Right hindlimb (tissue), 1 donor: Measurements from ENCODE around the gene DOCK8.

Experiments used
- DNase-seq: peaks from one replicate; pipeline ENCODE4 v3.0.0-alpha.2; 2018

Gene DOCK8

GRCh38 chr9:436482-436881 is 221.8 kb downstream of the DOCK8 start:
- no peak for DNase-seq

- no peak for DNase-seq
Observed at GRCh38 chr9:437066-437465, 222.4 kb downstream of the DOCK8 start.

GRCh38 chr9:437574-438001 is 222.9 kb downstream of the DOCK8 start:
- DNase-seq = no peak

GRCh38 chr9:438066-438465 is 223.4 kb downstream of the DOCK8 start:
- DNase-seq = no peak

GRCh38 chr9:438961-439768 is 224.5 kb downstream of the DOCK8 start:
- DNase-seq = no peak

GRCh38 chr9:441126-441525 is 226.5 kb downstream of the DOCK8 start:
- DNase-seq = no peak

- no peak for DNase-seq
Observed at GRCh38 chr9:444528-444927, 229.9 kb downstream of the DOCK8 start.

- DNase-seq = peak; percentile 53
Observed at GRCh38 chr9:445033-445432, 230.4 kb downstream of the DOCK8 start.

- DNase-seq = no peak
Observed at GRCh38 chr9:446074-446699, 231.5 kb downstream of the DOCK8 start.

- DNase-seq = no peak
Observed at GRCh38 chr9:447230-448025, 232.8 kb downstream of the DOCK8 start.

GRCh38 chr9:450057-450456 is 235.4 kb downstream of the DOCK8 start:
- no peak for DNase-seq

- DNase-seq = no peak
Observed at GRCh38 chr9:450561-450960, 235.9 kb downstream of the DOCK8 start.

GRCh38 chr9:453832-454231 is 239.2 kb downstream of the DOCK8 start:
- no peak for DNase-seq

- DNase-seq = no peak
Observed at GRCh38 chr9:456365-456764, 241.7 kb downstream of the DOCK8 start.

GRCh38 chr9:458590-458989 is 243.9 kb downstream of the DOCK8 start:
- no peak for DNase-seq

- no peak for DNase-seq
Observed at GRCh38 chr9:459491-460444, 245.1 kb downstream of the DOCK8 start.

GRCh38 chr9:462121-462520 is 247.5 kb downstream of the DOCK8 start:
- DNase-seq = no peak

- no peak for DNase-seq
Observed at GRCh38 chr9:462606-463005, 247.9 kb downstream of the DOCK8 start.

GRCh38 chr9:463455-464171 is 248.9 kb downstream of the DOCK8 start:
- no peak for DNase-seq

- no peak for DNase-seq
Observed at GRCh38 chr9:466747-467146, 252.1 kb downstream of the DOCK8 start.

- no peak for DNase-seq
Observed at GRCh38 chr9:468766-469426, 254.2 kb downstream of the DOCK8 start.
